ENCODE results near the gene KRTAP12-3.
"Not testable (repeated sequence)": the region's sequence is repeated elsewhere in the genome, so short reads cannot be mapped to it uniquely, and the experiment has no call there.

KRTAP12-3 gene

DNA sequence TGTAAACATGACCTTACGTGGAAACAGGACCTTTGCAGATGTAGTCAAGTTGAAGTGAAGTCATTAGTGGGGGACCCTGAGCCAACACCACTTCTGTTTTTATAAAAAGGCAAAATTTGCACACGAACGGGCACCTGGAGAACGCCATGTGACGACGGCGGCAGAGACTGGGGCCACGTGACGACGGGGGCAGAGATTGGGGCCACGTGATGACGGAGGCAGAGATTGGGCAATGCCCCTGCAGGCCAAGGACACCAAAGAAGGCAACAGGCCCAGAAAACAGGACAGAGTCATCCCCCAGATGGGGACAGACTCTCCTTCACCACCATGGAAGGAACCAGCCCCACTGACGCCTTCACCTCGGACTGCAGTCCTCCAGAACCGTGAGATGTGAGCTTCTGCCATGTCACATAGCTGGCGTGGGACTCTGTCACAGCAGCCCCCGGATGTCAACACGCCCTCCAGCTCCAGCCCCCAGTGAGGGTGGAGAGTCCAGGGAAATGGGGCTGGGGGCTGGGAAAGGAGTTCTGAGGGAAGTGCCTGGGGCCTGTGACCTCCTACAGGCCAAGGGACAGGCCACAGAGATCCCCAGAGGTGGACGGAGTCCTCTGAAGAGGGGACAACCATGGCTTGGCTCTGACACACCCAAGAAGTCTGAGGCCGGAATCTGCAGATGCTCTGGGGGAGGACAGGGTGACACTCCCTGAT is 7.3 kb upstream of the KRTAP12-3 start:
- no peak for DNase-seq (ENCODE audit: low read depth in 1 of 2, low spot score in 1 of 2)

DNA sequence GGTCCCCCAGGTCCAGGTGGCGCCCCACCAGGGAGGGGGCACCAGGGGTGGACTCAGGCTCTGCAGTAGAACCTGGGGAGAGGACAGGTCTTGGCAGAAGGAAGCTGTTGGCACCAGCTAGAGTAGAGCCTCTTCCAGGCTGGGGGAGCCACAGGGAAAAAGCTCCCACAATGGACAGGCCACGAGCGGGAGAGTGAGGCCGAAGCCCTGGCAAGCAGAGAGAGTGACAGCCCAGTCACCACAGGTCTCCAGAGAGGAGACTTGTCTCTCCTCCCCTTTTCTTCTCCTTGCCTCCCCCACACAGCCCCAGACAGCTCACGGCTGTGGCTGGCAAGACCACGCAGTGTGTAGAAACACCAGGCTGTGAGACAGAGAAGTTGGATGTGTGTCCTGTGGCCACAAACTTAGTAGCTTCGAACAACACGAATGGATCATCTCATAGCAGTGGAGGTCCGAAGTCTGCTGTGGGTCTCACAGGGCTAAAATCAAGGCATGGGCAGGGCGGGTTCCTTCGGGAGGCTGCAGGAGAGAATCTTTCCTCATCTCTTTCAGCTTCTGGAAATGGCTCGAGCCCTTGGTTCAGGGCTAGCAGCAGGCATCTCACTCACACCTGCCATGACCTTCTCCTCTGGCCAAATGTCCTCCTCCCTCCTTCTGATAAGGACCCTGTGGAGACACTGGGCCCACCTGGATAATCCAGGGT is 6.6 kb upstream of the KRTAP12-3 start:
- no peak for DNase-seq (ENCODE audit: low read depth in 1 of 2, low spot score in 1 of 2)

DNA sequence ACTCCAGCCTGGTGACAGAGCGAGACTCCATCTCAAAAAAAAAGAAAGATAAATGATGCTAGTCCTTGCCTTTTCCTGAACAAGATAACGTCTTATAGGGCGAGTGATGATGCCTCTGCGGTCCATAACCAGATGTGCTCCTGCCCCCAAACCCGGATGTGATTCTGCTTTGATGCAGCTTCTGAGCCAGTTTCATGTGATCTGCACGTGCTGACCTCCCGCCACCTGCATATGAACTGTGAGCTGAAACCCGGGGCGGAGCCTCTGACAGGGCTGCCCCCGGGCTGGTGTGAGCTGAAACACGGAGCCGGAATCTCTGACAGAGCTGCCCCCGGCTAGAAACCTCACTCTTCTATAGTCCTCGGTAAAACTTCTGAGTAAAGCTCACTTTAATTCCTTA is 4.6 kb upstream of the KRTAP12-3 start:
- no peak for DNase-seq (ENCODE audit: low read depth in 1 of 2, low spot score in 1 of 2)

DNA sequence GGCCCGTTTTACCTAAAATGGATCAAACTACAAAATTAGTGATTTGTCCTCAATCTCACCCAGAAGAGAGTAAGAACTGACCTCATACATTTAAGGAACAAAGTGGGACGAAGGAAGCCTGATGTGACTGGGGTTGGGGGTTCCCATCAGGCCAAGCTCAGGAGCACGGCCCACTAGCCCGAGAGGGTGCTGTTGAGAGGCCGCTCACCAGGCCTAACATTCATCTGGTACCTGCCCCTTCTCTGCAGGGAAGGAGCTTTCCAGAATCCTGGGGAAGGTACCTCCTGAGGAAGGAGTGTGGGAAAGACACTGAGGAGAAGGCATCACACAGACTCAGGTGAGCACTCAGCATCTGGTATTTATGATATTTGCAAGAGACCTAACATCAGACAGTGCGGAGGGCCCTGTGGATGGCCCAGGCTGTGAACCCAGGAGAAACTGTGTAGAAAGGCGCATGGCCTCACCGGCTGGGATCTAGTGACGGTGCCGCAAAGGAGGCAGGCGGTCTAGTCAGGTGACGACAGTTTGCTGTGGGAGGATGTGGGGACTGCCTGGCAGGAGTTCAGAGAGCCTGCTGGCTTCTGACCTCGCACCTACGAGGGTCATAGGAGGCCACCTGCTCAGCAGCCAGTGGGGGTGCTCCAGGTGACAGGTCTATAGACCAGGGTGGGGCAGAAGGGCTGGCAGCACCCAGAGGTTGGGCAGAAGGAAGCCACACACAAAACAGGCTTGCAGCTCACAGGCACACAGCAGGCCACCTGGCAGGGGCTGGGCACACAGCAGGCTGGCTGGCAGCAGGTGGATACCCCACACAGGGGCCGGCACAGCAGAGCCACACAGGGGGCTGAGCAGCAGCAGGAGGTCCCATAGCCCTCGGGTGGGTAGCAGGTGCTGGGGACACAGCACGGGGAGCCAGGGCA is 3.8 kb upstream of the KRTAP12-3 start:
- DNase-seq (ENCODE audit: low read depth in 1 of 2, low spot score in 1 of 2) = no peak

DNA sequence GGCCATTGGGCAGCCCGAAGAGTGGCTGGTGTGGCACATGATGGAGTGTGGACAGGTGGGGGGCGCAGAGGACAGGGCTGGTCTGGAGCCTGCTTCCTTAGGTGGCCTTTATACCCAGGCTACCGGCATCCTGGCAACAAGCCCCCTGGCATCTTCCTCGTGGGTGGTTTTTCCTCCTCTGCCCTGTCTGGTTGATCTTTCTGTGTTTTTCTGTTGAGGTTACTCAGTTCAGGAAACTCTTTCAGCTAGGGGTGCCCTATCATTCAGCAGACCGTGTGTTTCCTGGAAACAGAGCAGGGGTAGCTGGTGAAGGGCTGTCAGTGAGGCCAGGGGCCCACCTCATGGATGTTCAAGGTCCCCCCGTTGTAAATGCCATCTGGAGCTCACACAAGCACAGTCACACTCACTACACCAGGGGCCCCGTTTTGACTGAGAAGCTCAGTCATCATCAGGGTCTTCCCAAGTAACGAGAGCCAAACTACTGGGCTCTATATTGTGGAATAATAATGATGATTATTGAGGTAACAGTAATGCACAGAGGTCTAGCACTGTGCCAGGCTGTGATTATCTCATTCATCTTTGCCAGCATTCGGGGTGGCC is 3.1 kb upstream of the KRTAP12-3 start, which contains the start of gene KRTAP12-4:
TSS of gene KRTAP12-4 (minus strand) at position 84 of the 600 bp plus-strand sequence. CDS start at position 39, 45 bp downstream.
- DNase-seq (ENCODE audit: low read depth in 1 of 2, low spot score in 1 of 2) = no peak

DNA sequence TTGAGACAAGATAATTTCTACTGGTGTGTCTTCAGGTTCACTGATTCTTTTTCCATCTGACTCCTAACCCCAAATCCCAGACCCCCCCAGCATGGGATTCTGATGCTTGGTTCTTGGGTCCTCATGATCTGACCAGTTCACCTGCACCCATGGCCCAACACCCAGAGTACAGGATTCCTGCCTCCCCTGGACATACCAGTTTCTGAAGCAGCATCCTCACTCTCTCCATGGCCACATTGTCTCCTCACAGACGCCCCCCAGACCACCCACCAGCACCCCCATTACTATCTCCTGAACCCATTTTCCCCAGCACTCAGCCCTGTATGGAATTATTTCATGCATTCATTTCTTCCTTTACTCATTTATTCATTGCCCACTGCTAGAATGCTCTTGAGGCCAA is 864 bp upstream of the KRTAP12-3 start:
- no peak for DNase-seq (ENCODE audit: low read depth in 1 of 2, low spot score in 1 of 2)

DNA sequence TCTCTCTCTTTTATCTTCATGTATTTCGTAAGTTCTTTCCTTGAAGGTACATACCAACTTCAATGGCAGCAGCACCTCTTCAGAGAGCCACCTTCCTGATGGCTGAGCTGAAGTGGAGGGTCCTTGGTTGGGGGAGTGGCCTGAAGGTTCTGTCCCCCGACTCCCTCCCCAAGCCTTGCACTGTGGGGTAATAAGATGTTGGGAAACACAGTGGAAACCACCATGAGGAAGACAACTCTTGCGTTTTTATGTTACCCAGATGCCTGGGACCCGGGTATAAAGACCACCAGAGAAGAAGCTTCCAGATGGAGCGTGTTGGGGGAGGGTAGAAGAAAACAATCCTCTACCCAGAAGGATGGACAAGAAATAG is 794 bp downstream of the KRTAP12-3 start:
- DNase-seq (ENCODE audit: low read depth in 1 of 2, low spot score in 1 of 2) = no peak

DNA sequence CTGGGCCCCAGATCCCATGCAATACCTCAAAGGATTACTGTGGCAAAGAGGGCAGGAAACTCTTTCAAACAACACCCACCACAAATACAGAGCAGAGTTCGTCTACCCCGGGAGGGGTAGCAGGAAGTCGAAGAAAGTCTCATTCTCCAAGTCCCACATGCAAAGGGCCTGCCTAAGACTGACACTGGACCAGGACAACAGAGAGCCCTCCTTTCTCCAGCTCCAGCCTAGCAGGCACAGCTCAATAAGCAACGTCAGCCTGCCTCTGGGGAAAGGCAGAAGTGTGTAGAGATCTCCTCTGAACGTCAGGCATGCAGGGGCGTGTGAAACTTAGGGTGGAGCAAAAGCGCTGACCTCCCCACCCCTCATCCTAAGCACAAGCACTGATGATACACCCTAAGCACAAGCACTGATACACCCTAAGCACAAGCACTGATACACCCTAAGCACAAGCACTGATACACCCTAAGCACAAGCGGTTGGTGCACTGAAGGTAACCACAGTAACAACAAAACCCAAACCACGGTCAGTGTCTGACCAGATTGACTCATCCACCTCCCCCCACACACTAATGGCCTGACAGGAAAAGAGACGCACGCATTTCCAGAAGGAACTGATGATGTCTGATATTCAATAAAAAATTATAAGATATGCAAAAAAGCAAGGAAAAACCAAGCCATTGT is 1.3 kb downstream of the KRTAP12-3 start:
- DNase-seq (ENCODE audit: low read depth in 1 of 2, low spot score in 1 of 2) = no peak

DNA sequence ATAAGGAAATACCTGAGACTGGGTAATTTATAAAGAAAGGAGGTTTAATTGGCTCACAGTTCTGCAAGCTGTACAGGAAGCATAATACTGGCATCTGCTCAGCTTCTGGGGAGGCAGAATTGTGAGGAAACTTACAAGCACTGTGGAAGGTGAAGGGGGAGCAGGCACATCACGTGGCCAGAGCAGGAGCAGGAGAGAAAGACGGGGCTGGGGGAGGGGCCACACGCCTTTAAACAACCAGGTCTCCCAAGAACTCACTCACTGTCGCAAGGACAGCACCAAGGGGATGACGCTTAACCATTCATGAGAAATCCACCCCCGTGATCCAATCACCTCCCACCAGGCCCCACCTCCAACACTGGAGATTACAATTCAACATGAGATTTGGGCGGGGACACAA is 3.8 kb downstream of the KRTAP12-3 start:
- DNase-seq (ENCODE audit: low read depth in 1 of 2, low spot score in 1 of 2) = not testable (repeated sequence)

DNA sequence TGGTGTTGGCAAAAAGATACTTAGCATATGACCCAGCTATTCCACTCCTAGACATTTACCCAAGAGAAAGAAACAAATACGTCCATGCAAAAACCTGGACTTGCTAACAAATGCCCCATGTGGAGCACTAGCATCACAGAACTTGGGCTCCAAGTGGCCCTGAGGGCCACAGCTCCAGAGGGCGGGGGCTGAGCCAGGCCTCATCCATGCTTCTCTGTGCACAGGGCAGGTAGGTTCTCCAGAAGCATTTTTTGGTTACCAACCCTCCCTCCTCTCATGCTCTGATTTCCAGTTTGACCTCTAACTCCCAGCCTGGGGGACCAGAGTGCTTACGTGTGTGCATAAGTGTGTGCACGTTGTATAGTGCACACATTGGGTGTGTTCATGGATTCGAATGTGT is 7.0 kb downstream of the KRTAP12-3 start:
- no peak for DNase-seq (ENCODE audit: low read depth in 1 of 2, low spot score in 1 of 2)

DNA sequence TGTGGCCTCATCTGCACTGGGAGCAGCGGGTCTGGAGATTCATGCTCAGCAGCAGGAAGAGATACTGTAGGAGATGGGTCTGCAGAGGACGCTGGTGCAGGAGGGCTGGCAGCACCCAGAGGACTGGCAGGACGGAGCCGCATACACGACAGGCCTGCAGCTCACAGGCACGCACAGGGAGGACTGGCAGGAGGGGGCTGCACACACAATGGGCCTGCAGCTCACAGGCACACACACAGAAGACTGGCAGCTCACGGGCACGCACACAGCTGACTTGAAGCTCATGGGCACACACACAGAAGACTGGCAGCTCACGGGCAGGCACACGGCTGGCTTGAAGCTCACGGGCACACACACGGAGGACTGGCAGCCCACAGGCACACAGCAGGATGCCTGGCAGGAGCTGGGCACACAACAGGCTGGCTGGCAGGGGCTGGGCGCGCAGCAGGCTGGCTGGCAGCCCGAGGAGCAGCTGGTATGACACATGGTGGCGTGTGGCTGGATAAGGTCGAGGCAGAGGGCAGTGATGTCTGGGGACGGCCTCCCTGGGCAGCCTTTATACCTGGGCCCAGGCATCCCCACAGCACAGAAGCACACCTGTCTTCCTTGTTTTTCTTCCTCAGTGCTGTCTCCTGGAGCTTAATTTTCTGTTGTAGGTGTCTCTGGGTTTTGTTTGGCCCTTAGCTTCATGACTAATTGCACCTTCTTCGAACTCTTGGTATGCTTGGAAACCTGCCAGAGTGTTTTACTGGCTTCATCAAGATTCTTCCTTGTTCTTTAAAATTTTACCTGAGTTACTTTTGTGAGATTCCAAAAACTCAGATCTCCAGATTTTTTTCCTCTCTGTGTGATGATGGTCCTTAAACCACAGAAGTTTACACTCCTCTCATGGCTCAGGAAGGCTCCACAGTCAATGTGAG is 8.9 kb downstream of the KRTAP12-3 start, which contains the start of gene KRTAP12-2:
TSS of gene KRTAP12-2 (minus strand) at position 527 of the 920 bp plus-strand sequence. CDS start at position 486, 41 bp downstream.
- no peak for DNase-seq (ENCODE audit: low read depth in 1 of 2, low spot score in 1 of 2)

DNA sequence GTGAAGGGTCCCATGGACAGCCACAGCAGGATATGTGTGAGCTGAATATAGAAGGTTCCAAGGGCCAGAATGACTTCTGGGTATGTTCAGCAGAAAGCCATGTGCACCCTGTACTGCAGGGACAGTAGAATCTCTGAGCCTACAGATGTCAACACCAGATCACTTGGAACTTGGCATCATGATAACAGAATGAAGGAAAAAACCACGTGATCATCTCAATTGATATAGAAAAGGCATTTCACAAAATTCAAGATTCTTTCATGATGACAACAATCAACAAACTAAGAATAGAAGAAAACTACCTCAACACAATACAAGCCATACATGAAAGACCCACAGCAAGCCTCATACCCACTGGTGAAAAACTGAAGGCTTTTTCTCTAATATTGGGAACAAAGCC is 9.9 kb downstream of the KRTAP12-3 start:
- DNase-seq (ENCODE audit: low read depth in 1 of 2, low spot score in 1 of 2) = no peak

DNA sequence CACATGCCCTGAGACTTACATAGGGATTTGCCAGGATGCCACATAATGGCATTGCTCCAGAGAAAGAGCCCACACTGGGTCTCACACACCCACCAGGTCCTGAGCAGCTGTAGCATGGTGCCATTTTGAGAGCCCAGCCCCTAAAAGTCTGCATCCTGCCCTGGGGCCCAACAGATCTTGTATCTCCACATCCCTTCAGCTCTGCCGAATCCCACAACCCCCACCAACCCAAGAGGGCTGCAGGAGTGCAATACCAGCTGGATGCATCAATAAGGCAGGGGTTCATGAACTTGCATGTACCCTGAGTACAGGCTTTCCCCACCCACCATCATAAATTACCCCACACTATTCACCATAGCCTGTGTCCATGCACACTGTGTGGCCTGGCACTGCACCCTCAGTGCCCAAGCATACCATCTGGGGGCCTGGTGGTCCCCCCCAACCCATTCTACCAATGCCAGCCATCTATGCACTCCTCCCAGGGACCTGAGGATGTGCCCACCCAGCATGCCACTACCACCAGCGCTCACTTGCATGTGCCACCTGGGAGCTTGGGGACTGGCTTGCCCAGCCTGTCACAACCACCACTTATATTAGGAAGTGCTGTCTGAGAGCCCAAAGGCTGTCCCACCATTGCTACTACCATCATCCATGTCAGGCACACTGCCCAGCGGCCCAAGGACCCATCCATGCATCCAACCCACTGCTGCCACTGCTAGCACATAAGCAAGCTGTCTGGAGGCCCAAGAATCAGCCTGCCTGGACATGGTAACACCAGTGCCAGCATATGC is 13.1 kb downstream of the KRTAP12-3 start:
- no peak for DNase-seq (ENCODE audit: low read depth in 1 of 2, low spot score in 1 of 2)

DNA sequence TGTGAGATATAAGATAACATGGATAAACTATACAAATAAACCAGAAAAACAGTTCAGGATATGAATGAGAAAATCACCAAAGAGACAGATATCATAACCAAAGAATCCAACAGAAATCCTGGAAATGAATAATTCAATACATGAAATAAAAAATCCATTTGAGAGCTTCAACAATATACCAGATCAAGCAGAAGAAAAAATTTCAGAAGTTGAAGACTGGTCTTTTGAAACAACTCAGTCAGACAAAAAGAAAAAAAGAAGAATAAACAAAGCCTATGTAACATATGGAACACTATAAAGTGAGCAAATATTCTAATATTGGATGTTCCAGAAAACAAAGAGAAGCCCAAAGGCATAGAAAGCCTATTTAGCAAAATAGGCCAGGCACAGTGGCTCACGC is 14.2 kb downstream of the KRTAP12-3 start:
- no peak for DNase-seq (ENCODE audit: low read depth in 1 of 2, low spot score in 1 of 2)

DNA sequence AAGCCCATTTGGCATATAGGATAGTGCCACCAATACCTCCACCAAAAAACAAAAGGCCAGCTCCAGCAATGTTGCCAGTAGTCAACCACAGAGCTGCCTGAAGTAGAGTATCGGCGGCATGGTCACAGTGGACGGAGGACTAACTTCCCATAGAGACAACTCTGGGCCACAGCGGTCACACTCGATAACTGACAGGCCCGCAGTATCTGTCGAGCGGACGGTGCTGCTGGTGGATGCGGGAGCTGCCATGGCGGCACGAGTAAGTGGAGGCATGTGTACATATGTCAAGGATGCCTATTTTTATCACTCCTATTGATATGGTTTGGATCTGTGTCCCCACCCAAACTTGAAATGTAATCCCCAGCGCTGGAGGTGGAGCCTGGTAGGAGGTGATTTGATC is 20.1 kb downstream of the KRTAP12-3 start:
- DNase-seq (ENCODE audit: low read depth in 1 of 2, low spot score in 1 of 2) = no peak

DNA sequence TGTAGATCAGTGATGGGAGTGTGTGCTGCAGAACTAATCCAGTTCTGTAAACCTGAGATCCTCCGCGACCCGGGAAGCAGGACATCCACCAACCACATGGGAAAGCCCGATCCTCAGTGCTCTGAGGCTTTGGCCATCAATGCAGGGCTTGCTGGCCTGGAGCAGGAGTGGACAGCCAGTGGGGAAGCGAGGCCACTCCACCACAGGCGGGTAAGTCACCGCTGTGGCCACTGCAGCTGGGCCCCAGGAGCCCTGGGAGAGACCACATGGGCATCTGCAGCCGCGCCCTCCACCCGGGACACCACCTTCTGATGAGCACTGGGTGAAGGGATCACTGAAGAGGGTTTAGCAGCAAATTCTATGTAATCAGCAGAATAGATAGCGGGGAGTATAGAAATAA is 23.4 kb downstream of the KRTAP12-3 start:
- no peak for DNase-seq (ENCODE audit: low read depth in 1 of 2, low spot score in 1 of 2)

DNA sequence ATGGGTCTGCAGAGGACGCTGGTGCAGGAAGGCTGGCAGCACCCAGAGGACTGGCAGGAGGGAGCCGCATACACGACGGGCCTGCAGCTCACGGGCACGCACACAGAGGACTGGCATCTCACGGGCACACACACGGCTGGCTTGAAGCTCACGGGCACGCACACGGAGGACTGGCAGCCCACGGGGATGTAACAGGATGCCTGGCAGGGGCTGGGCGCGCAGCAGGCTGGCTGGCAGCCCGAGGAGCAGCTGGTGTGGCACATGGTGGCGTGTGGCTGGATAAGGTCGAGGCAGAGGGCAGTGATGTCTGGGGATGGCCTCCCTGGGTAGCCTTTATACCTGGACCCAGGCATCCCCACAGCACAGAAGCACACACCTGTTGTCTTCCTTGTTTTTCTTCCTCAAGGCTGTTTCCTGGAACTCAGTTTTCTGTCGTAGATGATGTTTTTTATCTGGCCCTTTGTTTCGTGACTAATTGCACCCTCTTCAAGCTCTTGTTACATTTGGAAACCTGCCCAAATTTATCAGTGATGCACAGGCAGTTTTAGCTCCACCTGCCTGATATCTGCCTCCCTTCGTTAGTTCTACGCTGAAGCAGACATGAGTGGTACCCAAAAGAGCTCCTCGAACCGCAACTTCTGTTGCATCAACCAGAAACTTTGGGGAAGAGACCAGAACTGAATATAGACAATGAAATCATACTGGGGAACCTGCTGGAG is 24.3 kb downstream of the KRTAP12-3 start, which contains the start of gene KRTAP12-1:
TSS of gene KRTAP12-1 (minus strand) at position 303 of the 719 bp plus-strand sequence. CDS start at position 263, 40 bp downstream.
- no peak for DNase-seq (ENCODE audit: low read depth in 1 of 2, low spot score in 1 of 2)

DNA sequence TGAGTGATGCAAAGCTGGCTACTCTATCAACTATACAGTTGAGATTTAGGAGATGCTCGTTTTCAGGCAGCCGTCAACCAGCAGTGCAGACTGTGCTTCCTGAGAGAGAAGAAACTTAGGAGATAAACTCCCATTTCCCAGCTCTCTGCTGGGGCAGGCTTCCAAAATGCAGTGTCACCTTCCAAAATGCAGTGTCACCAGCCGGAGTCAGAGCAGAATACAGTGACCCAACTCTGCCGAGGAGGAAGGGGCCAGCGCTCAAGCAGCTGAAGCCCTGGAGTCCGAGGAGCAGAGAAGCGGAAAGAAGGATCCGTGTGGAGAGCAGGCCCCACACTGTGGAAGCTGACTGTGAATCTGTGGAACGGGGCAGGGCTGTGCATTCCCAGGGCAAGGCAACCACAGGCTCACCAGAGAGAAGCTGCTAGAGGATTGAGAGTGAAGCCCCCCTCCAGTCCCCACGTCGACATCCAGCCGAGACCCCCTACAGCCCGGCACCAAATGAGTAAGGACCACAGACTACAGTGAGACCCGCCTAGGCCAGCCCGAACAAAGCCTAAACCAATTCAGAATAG is 24.9 kb downstream of the KRTAP12-3 start:
- no peak for DNase-seq (ENCODE audit: low read depth in 1 of 2, low spot score in 1 of 2)

All from activated CD4-positive, alpha-beta T cell treated with anti-CD3 and anti-CD28 coated beads, Interleukin-2, amount 50 U/mL, for 24 hours (primary cell).